ENCODE data around the gene APAF1. TPM values are rescaled to one million over a fixed set of nuclear protein-coding genes. Genes with fewer than 3 reads are reported as not detected.
"Not testable (repeated sequence)": the region's sequence is repeated elsewhere in the genome, so short reads cannot be mapped to it uniquely, and the experiment has no call there.

Gene APAF1
- total RNA-seq, 3 donors from 2014 or later (not counting 1 experiment from before 2014, with no cell fraction given): 33.5 to 43.7 (median 34.9) TPM

DNA sequence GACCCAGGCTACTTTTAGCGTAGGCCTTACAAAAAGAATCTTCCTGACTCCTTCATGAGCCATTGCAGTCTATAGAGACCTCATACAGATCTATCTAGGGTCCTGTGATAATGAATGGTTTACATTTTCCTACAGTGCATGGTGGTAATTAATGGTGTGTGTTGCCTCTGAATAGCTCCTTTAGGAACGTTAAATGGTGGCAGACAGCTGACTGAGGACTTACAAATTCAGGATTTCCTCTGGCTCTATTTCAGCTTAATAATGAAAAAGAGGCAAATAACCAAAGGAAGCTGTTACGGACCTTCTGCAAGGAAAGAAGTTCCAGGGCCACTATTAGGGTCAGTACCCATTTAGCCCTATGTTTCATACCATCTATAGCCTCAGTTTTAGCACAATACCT, 5.6 kb upstream of the APAF1 start:
- H3K9me3 ChIP-seq (ENCODE audit: control insufficient read depth, insufficient read depth, low read length): no peaks in the 10 kb centered on the region
- DNase-seq (no peak), ATAC-seq (no peak)
- intact Hi-C loops (cut with micrococcal nuclease): no loop called here
- H3K27ac ChIP-seq (ENCODE audit: low read length): no peak overlapping the region
- no peak overlapping the region for H3K4me3 Mint-ChIP-seq
- H3K36me3 ChIP-seq (ENCODE audit: control insufficient read depth, insufficient read depth, low read length): no peaks in the 10 kb centered on the region
- no peaks in the 10 kb centered on the region for H3K4me1 ChIP-seq (ENCODE audit: control insufficient read depth, insufficient read depth, low read length)
- no peaks in the 10 kb centered on the region for H3K36me3 Mint-ChIP-seq
- 98% methylated on average over 2 of the region's 3 CpGs for WGBS (ENCODE audit: insufficient coverage)
- H3K27ac Mint-ChIP-seq: no peak overlapping the region
- TF ChIP-seq, protein P1, sequence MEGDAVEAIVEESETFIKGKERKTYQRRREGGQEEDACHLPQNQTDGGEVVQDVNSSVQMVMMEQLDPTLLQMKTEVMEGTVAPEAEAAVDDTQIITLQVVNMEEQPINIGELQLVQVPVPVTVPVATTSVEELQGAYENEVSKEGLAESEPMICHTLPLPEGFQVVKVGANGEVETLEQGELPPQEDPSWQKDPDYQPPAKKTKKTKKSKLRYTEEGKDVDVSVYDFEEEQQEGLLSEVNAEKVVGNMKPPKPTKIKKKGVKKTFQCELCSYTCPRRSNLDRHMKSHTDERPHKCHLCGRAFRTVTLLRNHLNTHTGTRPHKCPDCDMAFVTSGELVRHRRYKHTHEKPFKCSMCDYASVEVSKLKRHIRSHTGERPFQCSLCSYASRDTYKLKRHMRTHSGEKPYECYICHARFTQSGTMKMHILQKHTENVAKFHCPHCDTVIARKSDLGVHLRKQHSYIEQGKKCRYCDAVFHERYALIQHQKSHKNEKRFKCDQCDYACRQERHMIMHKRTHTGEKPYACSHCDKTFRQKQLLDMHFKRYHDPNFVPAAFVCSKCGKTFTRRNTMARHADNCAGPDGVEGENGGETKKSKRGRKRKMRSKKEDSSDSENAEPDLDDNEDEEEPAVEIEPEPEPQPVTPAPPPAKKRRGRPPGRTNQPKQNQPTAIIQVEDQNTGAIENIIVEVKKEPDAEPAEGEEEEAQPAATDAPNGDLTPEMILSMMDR (IDR thresholded peaks at IDR 0.05): no peak
- no peaks in the 10 kb centered on the region for H3K27me3 ChIP-seq (ENCODE audit: control insufficient read depth, insufficient read depth, low read length)
- H3K4me1 Mint-ChIP-seq: peaks cover 12 to 15% of the 10 kb centered on the region in 2 donors
- no peaks in the 10 kb centered on the region for H3K27me3 Mint-ChIP-seq (ENCODE audit: low read depth in 2 of 2)
- H3K4me3 ChIP-seq (ENCODE audit: low read length): no peak overlapping the region
- H3K9me3 Mint-ChIP-seq: no peaks in the 10 kb centered on the region

DNA sequence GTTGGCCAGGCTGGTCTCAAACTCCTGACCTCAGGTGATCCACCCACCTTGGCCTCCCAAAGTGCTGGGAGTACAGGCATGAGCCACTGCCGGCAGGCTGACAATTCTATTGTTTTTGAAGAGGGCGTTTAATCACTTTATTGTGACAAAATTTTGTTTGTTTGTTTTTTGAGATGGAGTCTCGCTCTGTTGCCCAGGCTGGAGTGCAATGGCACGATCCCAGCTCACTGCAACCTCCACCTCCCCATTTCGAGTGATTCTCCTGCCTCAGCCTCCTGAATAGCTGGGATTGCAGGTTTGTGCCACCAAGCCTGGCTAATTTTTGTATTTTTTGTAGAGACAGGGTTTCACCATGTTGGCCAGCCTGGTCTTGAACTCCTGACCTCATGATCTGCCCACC, 2.3 kb upstream of the APAF1 start:
- H3K27ac Mint-ChIP-seq; intact Hi-C loops (cut with micrococcal nuclease); H3K36me3 Mint-ChIP-seq; H3K27ac ChIP-seq (ENCODE audit: low read length); H3K27me3 Mint-ChIP-seq (ENCODE audit: low read depth in 2 of 2); H3K4me1 ChIP-seq (ENCODE audit: control insufficient read depth, insufficient read depth, low read length); DNase-seq; H3K9me3 Mint-ChIP-seq; H3K4me3 ChIP-seq (ENCODE audit: low read length); H3K27me3 ChIP-seq (ENCODE audit: control insufficient read depth, insufficient read depth, low read length); H3K9me3 ChIP-seq (ENCODE audit: control insufficient read depth, insufficient read depth, low read length); H3K36me3 ChIP-seq (ENCODE audit: control insufficient read depth, insufficient read depth, low read length); ATAC-seq: not testable (repeated sequence)
- 87% methylated on average over 4 of the region's 5 CpGs for WGBS (ENCODE audit: insufficient coverage)
- peak overlapping the region; percentile 99 for H3K4me3 Mint-ChIP-seq
- H3K4me1 Mint-ChIP-seq: peaks cover 23 to 26% of the 10 kb centered on the region in 2 donors

DNA sequence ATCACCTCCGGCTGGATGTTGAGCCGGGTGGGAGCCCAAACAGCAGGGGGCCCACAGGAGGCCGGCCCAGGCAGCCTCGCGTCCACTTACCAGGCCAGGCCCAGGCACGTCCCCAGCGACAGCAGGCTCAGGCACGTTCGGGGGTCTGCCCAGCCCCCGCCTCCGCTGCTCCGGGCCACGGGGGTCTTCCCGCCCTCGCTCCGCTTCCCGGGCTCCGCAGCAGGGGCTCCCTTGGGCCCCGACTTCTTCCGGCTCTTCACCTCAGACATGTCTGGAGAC, 718 bp upstream of the APAF1 start:
- H3K4me1 ChIP-seq (ENCODE audit: control insufficient read depth, insufficient read depth, low read length): peaks cover 4% of the 10 kb centered on the region
- Mint-ChIP-seq H3K27me3 (ENCODE audit: low read depth in 2 of 2) (no peaks in the 10 kb centered on the region), H3K36me3 (peaks cover 6% of the 10 kb centered on the region), H3K9me3 (no peaks in the 10 kb centered on the region), H3K27ac (peak overlapping the region; percentile 94 to 99), H3K4me1 (peaks cover 27 to 28% of the 10 kb centered on the region in 2 donors), H3K4me3 (peak overlapping the region; percentile 99)
- peak overlapping the region; percentile 77 for H3K27ac ChIP-seq (ENCODE audit: low read length)
- peak; percentile 1 to 10 (median 9) for ATAC-seq
- WGBS (ENCODE audit: insufficient coverage): under 1% methylated on average over 20 of the region's 20 CpGs
- DNase-seq: no peak
- H3K9me3 ChIP-seq (ENCODE audit: control insufficient read depth, insufficient read depth, low read length): no peaks in the 10 kb centered on the region
- H3K4me3 ChIP-seq (ENCODE audit: low read length): peak overlapping the region; percentile 82
- intact Hi-C loops (cut with micrococcal nuclease): no loop called here
- TF ChIP-seq, protein P1 (IDR thresholded peaks at IDR 0.05): peak; percentile 11
- peaks cover 8% of the 10 kb centered on the region for H3K36me3 ChIP-seq (ENCODE audit: control insufficient read depth, insufficient read depth, low read length)
- no peaks in the 10 kb centered on the region for H3K27me3 ChIP-seq (ENCODE audit: control insufficient read depth, insufficient read depth, low read length)

DNA sequence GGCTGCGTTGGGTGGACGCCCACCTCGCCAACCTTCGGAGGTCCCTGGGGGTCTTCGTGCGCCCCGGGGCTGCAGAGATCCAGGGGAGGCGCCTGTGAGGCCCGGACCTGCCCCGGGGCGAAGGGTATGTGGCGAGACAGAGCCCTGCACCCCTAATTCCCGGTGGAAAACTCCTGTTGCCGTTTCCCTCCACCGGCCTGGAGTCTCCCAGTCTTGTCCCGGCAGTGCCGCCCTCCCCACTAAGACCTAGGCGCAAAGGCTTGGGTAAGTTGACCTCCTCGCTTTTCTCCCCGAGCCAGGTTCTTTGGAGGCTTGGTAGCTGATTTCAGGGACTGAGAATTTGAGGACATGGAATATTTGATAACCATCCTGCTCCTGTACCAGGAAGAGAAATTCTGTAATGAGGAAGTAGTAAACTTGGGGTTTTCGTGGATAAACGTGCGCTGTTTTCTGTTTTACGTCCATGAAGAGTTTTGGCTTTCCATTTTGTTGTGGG, 530 bp downstream of the APAF1 start:
- WGBS (ENCODE audit: insufficient coverage): under 1% methylated on average over 24 of the region's 24 CpGs
- DNase-seq (peak in 1 of 2 donors; percentile 40), ATAC-seq (no peak)
- H3K36me3 Mint-ChIP-seq: peaks cover 12% of the 10 kb centered on the region
- intact Hi-C loops (cut with micrococcal nuclease): loop anchor here (1.0 to 5.0 kb wide), 4 partner anchors 32 to 143 kb away; partner anchors contain the start of genes SLC25A3 and TMPO
- H3K27ac Mint-ChIP-seq: peak overlapping the region; percentile 94 to 99
- Histone ChIP-seq H3K9me3 (ENCODE audit: control insufficient read depth, insufficient read depth, low read length) (no peaks in the 10 kb centered on the region), H3K27me3 (ENCODE audit: control insufficient read depth, insufficient read depth, low read length) (no peaks in the 10 kb centered on the region), H3K36me3 (ENCODE audit: control insufficient read depth, insufficient read depth, low read length) (peaks cover 17% of the 10 kb centered on the region), H3K4me3 (ENCODE audit: low read length) (peak overlapping the region; percentile 82), H3K4me1 (ENCODE audit: control insufficient read depth, insufficient read depth, low read length) (peaks cover 4% of the 10 kb centered on the region), H3K27ac (ENCODE audit: low read length) (peak overlapping the region; percentile 46)
- TF ChIP-seq, protein P1 (IDR thresholded peaks at IDR 0.05): no peak
- no peaks in the 10 kb centered on the region for H3K27me3 Mint-ChIP-seq (ENCODE audit: low read depth in 2 of 2)
- peaks cover 25 to 27% of the 10 kb centered on the region in 2 donors for H3K4me1 Mint-ChIP-seq
- peak overlapping the region; percentile 94 for H3K4me3 Mint-ChIP-seq
- H3K9me3 Mint-ChIP-seq: no peaks in the 10 kb centered on the region
